PC-3 (cell line): ENCODE measurements around the gene CAMK2B. TPM values are rescaled to one million over a fixed set of nuclear protein-coding genes. Genes with fewer than 3 reads are reported as not detected.
"Not testable (repeated sequence)": the region's sequence is repeated elsewhere in the genome, so short reads cannot be mapped to it uniquely, and the experiment has no call there.

Source experiments
- ATAC-seq: fragments of 200-7000 bp; cut with Tn5 transposase; 2 replicates; pipeline ENCODE4 v1.9.1; 2020; ENCODE audit warnings: mild to moderate bottlenecking, moderate library complexity
- BruUV-seq: library from RNA; stranded (reverse); fragments of 400-500 nt; replicated peaks from 2 replicates; lab custom pipeline; 2021; lab: Mats Ljungman, UMichigan
- CTCF ChIA-PET: fragments of 300-600 bp; sonication (Branson Sonifier 250); formaldehyde crosslinking; loops from one replicate; lab custom pipeline; 2022; ENCODE audit warnings: antibody characterized with exemption; lab: Charles Lee
- POLR2A ChIA-PET: fragments of 300-600 bp; sonication (Branson Sonifier 250); formaldehyde crosslinking; loops from one replicate; lab custom pipeline; 2022; ENCODE audit warnings: antibody characterized with exemption; ENCODE audit not compliant: unreplicated experiment; lab: Charles Lee
- DNase-seq: peaks from one replicate; pipeline ENCODE4 v3.0.0-alpha.2; 2015
- H2AFZ ChIP-seq: fragments of 300-600 bp; sonication (generic); 2 replicates; pipeline ENCODE4 v1.6.0; 2016; ENCODE audit warnings: antibody characterized with exemption, low read length
- H3F3A ChIP-seq: fragments of 300-600 bp; sonication (generic); one replicate; pipeline ENCODE4 v1.6.0; 2017; ENCODE audit warnings: antibody characterized with exemption, low read length, control low read depth, mild to moderate bottlenecking; ENCODE audit not compliant: unreplicated experiment
- H3K27ac ChIP-seq: fragments of 300-600 bp; sonication (generic); 2 replicates; pipeline ENCODE4 v1.5.1; 2016; ENCODE audit warnings: mild to moderate bottlenecking, low read length
- H3K27me3 ChIP-seq: fragments of 300-600 bp; sonication (generic); 2 replicates; pipeline ENCODE4 v1.6.1; 2016; ENCODE audit warnings: low read length, mixed read lengths
- H3K36me3 ChIP-seq: fragments of 300-600 bp; sonication (generic); 2 replicates; pipeline ENCODE4 v1.6.1; 2016; ENCODE audit warnings: low read depth, mixed run types, low read length, mixed read lengths
- H3K4me1 ChIP-seq: fragments of 300-600 bp; sonication (generic); 2 replicates; pipeline ENCODE4 v1.5.1; 2016; ENCODE audit warnings: low read length; ENCODE audit not compliant: insufficient read depth
- H3K4me2 ChIP-seq: fragments of 300-600 bp; sonication (generic); 2 replicates; pipeline ENCODE4 v1.6.0; 2016; ENCODE audit warnings: low read length
- H3K4me3 ChIP-seq: fragments of 300-600 bp; sonication (generic); 2 replicates; pipeline ENCODE4 v1.5.1; 2016; ENCODE audit warnings: mild to moderate bottlenecking, low read length, mixed read lengths
- H3K79me2 ChIP-seq: fragments of 300-600 bp; sonication (generic); 2 replicates; pipeline ENCODE4 v1.6.1; 2017; ENCODE audit warnings: low read length, mixed read lengths
- H3K9ac ChIP-seq: fragments of 300-600 bp; sonication (generic); 2 replicates; pipeline ENCODE4 v1.6.0; 2016; ENCODE audit warnings: mild to moderate bottlenecking, low read length
- H3K9me2 ChIP-seq: fragments of 300-600 bp; sonication (generic); replicated peaks from 2 replicates; pipeline ENCODE4 v1.6.1; 2016; ENCODE audit warnings: mixed run types, low read length, mixed read lengths
- H3K9me3 ChIP-seq: fragments of 300-600 bp; sonication (generic); 2 replicates; pipeline ENCODE4 v1.6.1; 2016; ENCODE audit warnings: low read length, mixed read lengths
- H4K20me1 ChIP-seq: fragments of 300-600 bp; sonication (generic); 2 replicates; pipeline ENCODE4 v1.6.1; 2016; ENCODE audit warnings: low read length, mixed read lengths
- CTCF ChIP-seq: fragments of 300-600 bp; sonication (generic); conservative IDR thresholded peaks from 2 replicates; pipeline ENCODE4 v1.5.1; 2017; ENCODE audit warnings: antibody characterized with exemption, low read depth, mild to moderate bottlenecking, low read length
- EZH2 ChIP-seq: fragments of 300-600 bp; sonication (generic); IDR thresholded peaks from one replicate; pipeline ENCODE4 v1.6.1; 2017; ENCODE audit warnings: antibody characterized with exemption, mild to moderate bottlenecking, low read length; ENCODE audit not compliant: unreplicated experiment
- EZH2phosphoT487 ChIP-seq: fragments of 300-600 bp; sonication (generic); IDR thresholded peaks from 2 replicates; pipeline ENCODE4 v1.6.1; 2018; ENCODE audit warnings: mild to moderate bottlenecking, antibody characterized with exemption, low read length, borderline replicate concordance
- intact Hi-C: fragments of 100-400 bp; cut with micrococcal nuclease; formaldehyde crosslinking; loops from 2 replicates; pipeline ENCODE4 v1.9.0; 2023
- total RNA-seq: library from RNA; depleted of rRNA; stranded (reverse); fragments of >200 nt; gene quantifications from 2 replicates; pipeline ENCODE4 v1.2.3, GENCODE V29; 2014

Gene CAMK2B
- total RNA-seq, 1 experiment from 2014 or later: 1.2 TPM

GRCh38 chr7:44177570-44178131 is 147.7 kb downstream of the CAMK2B start:
- H3K4me2 ChIP-seq: peak overlapping the region; percentile 44; the same call in 1 of the 2 replicates
- no peaks in the 10 kb centered on the region for H3K27me3 ChIP-seq
- H4K20me1 ChIP-seq: no peaks in the 10 kb centered on the region
- no peaks in the 10 kb centered on the region for H3F3A ChIP-seq
- ATAC-seq: peak; percentile 92
- DNase-seq: peak; percentile 39
- no peak overlapping the region for H3K9ac ChIP-seq
- intact Hi-C loops: no loop called here
- H3K36me3 ChIP-seq: no peaks in the 10 kb centered on the region
- no TSS peak for BruUV-seq
- no peak overlapping the region for H3K27ac ChIP-seq
- no peaks in the 10 kb centered on the region for H3K9me2 ChIP-seq
- no peak overlapping the region for H3K4me3 ChIP-seq
- no peaks in the 10 kb centered on the region for H3K79me2 ChIP-seq
- TF ChIP-seq CTCF: no peak
- TF ChIP-seq EZH2phosphoT487: no peak
- no peak for TF ChIP-seq EZH2
- POLR2A ChIA-PET: no interaction called here
- CTCF ChIA-PET: no interaction called here
- H3K4me1 ChIP-seq: peaks cover 11% of the 10 kb centered on the region
- peak overlapping the region; percentile 43; the same call in 1 of the 2 replicates for H2AFZ ChIP-seq
- no peaks in the 10 kb centered on the region for H3K9me3 ChIP-seq

GRCh38 chr7:44176486-44176885 is 148.9 kb downstream of the CAMK2B start:
- TF ChIP-seq EZH2phosphoT487 (no peak), CTCF (no peak), EZH2 (no peak)

GRCh38 chr7:44175730-44176129 is 149.7 kb downstream of the CAMK2B start:
- no peaks in the 10 kb centered on the region for H3K36me3 ChIP-seq
- no peak overlapping the region for H3K4me2 ChIP-seq
- H3K9me2 ChIP-seq: no peaks in the 10 kb centered on the region
- no peak overlapping the region for H3K4me3 ChIP-seq
- no peaks in the 10 kb centered on the region for H3F3A ChIP-seq
- H3K9ac ChIP-seq: no peak overlapping the region
- ATAC-seq (no peak), DNase-seq (no peak)
- H4K20me1 ChIP-seq: no peaks in the 10 kb centered on the region
- no peaks in the 10 kb centered on the region for H3K79me2 ChIP-seq
- ChIA-PET POLR2A (no interaction called here), CTCF (no interaction called here)
- H3K27ac ChIP-seq: no peak overlapping the region
- no peaks in the 10 kb centered on the region for H3K9me3 ChIP-seq
- peaks cover 11% of the 10 kb centered on the region for H3K4me1 ChIP-seq
- H3K27me3 ChIP-seq: no peaks in the 10 kb centered on the region
- TF ChIP-seq CTCF: no peak
- TF ChIP-seq EZH2: no peak
- no peak for TF ChIP-seq EZH2phosphoT487
- no peak overlapping the region for H2AFZ ChIP-seq
- intact Hi-C loops: no loop called here
- no TSS peak for BruUV-seq

More at GRCh38 chr7:44176486-44176885, 148.9 kb downstream of the CAMK2B start:
- ChIA-PET POLR2A (no interaction called here), CTCF (no interaction called here)
- Histone ChIP-seq H3K4me3 (no peak overlapping the region), H3K4me2 (no peak overlapping the region), H3K79me2 (no peaks in the 10 kb centered on the region), H2AFZ (no peak overlapping the region), H3K9me3 (no peaks in the 10 kb centered on the region), H3K9ac (no peak overlapping the region), H3F3A (no peaks in the 10 kb centered on the region), H3K27ac (no peak overlapping the region), H3K36me3 (no peaks in the 10 kb centered on the region), H3K27me3 (no peaks in the 10 kb centered on the region), H4K20me1 (no peaks in the 10 kb centered on the region), H3K9me2 (no peaks in the 10 kb centered on the region), H3K4me1 (peaks cover 11% of the 10 kb centered on the region)
- no peak for ATAC-seq
- DNase-seq: no peak
- intact Hi-C loops: no loop called here
- BruUV-seq: no TSS peak

- CTCF ChIA-PET, H3K9ac ChIP-seq, DNase-seq, H3K4me3 ChIP-seq, H3F3A ChIP-seq, H3K27ac ChIP-seq, H3K36me3 ChIP-seq, intact Hi-C loops, H4K20me1 ChIP-seq, H3K4me2 ChIP-seq, ATAC-seq, H3K27me3 ChIP-seq, H2AFZ ChIP-seq, POLR2A ChIA-PET, BruUV-seq, H3K9me2 ChIP-seq, H3K79me2 ChIP-seq, H3K9me3 ChIP-seq: not testable (repeated sequence)
- peaks cover 11% of the 10 kb centered on the region for H3K4me1 ChIP-seq
Measured at GRCh38 chr7:44174694-44174948, 150.8 kb downstream of the CAMK2B start.
